ENCODE measurements around the gene KCNQ1. TPM values are rescaled to one million over a fixed set of nuclear protein-coding genes. Genes with fewer than 3 reads are reported as not detected.

The KCNQ1 gene
- total RNA-seq, 5 donors from 2014 or later (not counting 1 experiment from before 2014, with no cell fraction given): 20.9 to 32.9 (median 24.0) TPM

DNA sequence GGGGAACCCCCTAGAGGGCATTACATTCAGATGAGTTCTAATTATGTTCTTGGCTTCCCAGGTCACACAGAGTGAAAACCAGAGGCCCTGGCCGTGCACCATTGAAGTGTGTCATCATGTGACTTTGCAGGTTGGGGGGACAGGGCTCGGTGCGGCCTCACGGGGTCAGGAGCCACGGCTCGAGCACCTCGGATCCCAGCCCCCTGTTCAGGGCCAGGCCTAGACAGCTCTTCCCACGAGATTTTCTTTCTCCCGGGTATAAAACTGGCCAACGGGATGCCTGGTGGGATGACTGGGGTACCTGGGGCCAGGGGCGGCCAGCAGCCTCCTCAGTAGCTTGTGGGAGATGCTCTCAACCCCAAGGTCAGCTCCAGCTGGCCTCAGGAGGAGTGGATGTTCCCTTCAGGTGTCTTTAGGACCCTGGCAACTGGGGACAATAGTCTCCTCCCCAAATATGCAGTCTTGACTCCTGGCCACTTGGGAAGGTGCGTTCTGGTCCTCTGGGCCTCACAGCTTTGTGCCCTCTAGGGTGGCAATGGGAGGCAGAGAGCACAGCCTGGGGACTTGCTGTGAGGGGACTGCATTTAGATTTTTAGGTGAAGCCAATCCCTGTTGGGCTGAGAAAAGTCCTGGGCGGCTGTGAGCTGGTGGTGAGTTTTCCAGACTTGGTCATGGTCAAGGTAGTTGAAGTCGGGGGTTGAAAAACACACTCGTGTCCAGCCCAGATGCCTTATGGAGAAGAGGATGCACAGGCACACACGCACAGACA, 95.6 kb downstream of the KCNQ1 start:
- H3K27me3 Mint-ChIP-seq: no peaks in the 10 kb centered on the region
- Histone ChIP-seq H3K36me3 (ENCODE audit: control insufficient read depth in 2 of 2, extremely low read depth in 1 of 2, insufficient read depth in 1 of 2, low read length in 1 of 2) (no peaks in the 10 kb centered on the region), H3K27me3 (replicated peaks in 1 of 2; ENCODE audit: control insufficient read depth in 2 of 2, extremely low read depth in 1 of 2, insufficient read depth in 2 of 2, low read length in 1 of 2) (peaks cover 0 to 11% of the 10 kb centered on the region in 2 experiments), H3K9me3 (no peaks in the 10 kb centered on the region), H3K27ac (ENCODE audit: low read length) (no peak overlapping the region), H3K4me3 (ENCODE audit: control insufficient read depth in 1 of 2, extremely low read depth in 1 of 2, low read length in 1 of 2) (no peak overlapping the region), H3K4me1 (ENCODE audit: control insufficient read depth in 1 of 2, extremely low read depth in 1 of 2, insufficient read depth in 2 of 2, low read length in 2 of 2) (no peaks in the 10 kb centered on the region)
- no peaks in the 10 kb centered on the region for H3K9me3 Mint-ChIP-seq
- H3K27ac Mint-ChIP-seq: no peak overlapping the region
- ChIA-PET POLR2A (no interaction called here), CTCF (no interaction called here)
- 91% methylated on average over 14 of the region's 16 CpGs for WGBS (ENCODE audit: insufficient coverage)
- DNase-seq: no peak
- ATAC-seq (replicated peaks in 1 of 4): no peak
- H3K4me3 Mint-ChIP-seq: no peak overlapping the region
- peaks cover 10 to 23% (median 14%) of the 10 kb centered on the region in 3 donors for H3K4me1 Mint-ChIP-seq
- no peaks in the 10 kb centered on the region for H3K36me3 Mint-ChIP-seq

DNA sequence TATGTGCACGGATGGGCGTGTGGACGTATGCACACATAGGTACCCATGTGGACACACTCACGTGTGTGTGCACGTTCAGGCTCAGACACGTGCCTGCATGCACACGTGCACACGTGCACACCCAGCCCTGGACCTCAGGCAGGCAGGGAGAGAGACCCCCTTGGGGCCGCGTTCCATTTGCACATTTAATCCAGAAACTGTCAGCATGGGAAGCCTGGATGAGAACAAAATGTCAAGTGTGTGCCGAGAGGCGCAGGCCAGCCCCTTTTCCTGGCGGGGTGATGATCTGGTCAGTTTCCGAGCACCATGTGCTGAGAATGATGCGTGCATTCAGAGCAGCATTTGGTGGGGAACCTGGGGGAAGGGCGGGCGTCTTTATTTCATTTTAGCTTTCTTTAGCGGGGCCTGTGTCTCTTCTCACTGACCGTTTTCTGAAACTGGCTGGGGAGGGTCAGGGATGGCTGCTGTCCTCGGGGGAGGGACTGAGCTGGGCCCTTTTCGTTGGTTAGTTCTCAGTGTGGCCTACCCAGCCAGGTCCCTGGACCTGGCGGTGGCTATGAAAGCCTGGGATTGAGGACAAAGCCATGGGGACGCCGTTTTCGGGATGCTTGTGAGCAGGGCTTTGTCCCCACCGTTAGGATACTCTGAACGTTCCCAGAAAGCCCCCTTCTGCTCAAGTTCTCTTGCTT, 96.3 kb downstream of the KCNQ1 start:
- H3K27ac Mint-ChIP-seq: no peak overlapping the region
- H3K9me3 ChIP-seq: no peaks in the 10 kb centered on the region
- peaks cover 0 to 5% of the 10 kb centered on the region in 2 experiments for H3K27me3 ChIP-seq (replicated peaks in 1 of 2; ENCODE audit: control insufficient read depth in 2 of 2, extremely low read depth in 1 of 2, insufficient read depth in 2 of 2, low read length in 1 of 2)
- ATAC-seq (replicated peaks in 1 of 4) (no peak), DNase-seq (no peak)
- H3K27me3 Mint-ChIP-seq: no peaks in the 10 kb centered on the region
- peaks cover 10 to 23% (median 15%) of the 10 kb centered on the region in 3 donors for H3K4me1 Mint-ChIP-seq
- no peaks in the 10 kb centered on the region for H3K4me1 ChIP-seq (ENCODE audit: control insufficient read depth in 1 of 2, extremely low read depth in 1 of 2, insufficient read depth in 2 of 2, low read length in 2 of 2)
- no peaks in the 10 kb centered on the region for H3K36me3 Mint-ChIP-seq
- WGBS (ENCODE audit: insufficient coverage): 90% methylated on average over 22 of the region's 27 CpGs
- H3K27ac ChIP-seq (ENCODE audit: low read length): no peak overlapping the region
- H3K4me3 ChIP-seq (ENCODE audit: control insufficient read depth in 1 of 2, extremely low read depth in 1 of 2, low read length in 1 of 2): no peak overlapping the region
- CTCF ChIA-PET: no interaction called here
- no peak overlapping the region for H3K4me3 Mint-ChIP-seq
- H3K9me3 Mint-ChIP-seq: no peaks in the 10 kb centered on the region
- no peaks in the 10 kb centered on the region for H3K36me3 ChIP-seq (ENCODE audit: control insufficient read depth in 2 of 2, extremely low read depth in 1 of 2, insufficient read depth in 1 of 2, low read length in 1 of 2)
- POLR2A ChIA-PET: no interaction called here

DNA sequence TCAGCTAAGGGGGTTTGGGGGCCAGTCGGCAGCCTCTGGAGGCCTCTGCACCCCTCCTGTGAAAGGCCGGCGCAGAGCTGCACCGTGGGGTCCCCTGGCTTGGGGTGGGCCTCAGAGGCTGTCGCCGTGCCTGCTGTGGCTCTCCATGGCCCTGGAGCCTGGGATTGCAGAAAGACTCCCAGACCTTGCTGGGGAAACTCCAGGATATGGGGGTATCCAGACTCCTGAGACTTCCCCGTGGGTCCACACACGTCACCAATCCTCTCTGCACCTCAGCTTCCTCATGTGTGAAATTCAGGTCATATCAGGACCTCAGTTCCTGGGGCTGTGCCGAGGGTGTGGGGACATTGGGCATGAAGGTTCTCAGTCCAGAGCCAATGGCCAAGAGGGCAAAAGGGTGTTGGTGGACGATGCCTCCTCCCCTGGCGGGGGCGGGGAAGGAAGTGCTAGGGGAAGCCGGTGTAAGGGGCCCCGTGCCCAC, 97.1 kb downstream of the KCNQ1 start:
- ATAC-seq (replicated peaks in 1 of 4) (no peak), DNase-seq (no peak)
- no peak overlapping the region for H3K27ac ChIP-seq (ENCODE audit: low read length)
- H3K4me3 Mint-ChIP-seq: no peak overlapping the region
- no peaks in the 10 kb centered on the region for H3K27me3 Mint-ChIP-seq
- ChIA-PET POLR2A (no interaction called here), CTCF (no interaction called here)
- H3K9me3 ChIP-seq: no peaks in the 10 kb centered on the region
- H3K4me1 Mint-ChIP-seq: peaks cover 10 to 23% (median 17%) of the 10 kb centered on the region in 3 donors
- H3K27ac Mint-ChIP-seq: no peak overlapping the region
- WGBS (ENCODE audit: insufficient coverage): 53% methylated on average over 2 of the region's 14 CpGs
- no peaks in the 10 kb centered on the region for H3K36me3 ChIP-seq (ENCODE audit: control insufficient read depth in 2 of 2, extremely low read depth in 1 of 2, insufficient read depth in 1 of 2, low read length in 1 of 2)
- no peak overlapping the region for H3K4me3 ChIP-seq (ENCODE audit: control insufficient read depth in 1 of 2, extremely low read depth in 1 of 2, low read length in 1 of 2)
- H3K27me3 ChIP-seq (replicated peaks in 1 of 2; ENCODE audit: control insufficient read depth in 2 of 2, extremely low read depth in 1 of 2, insufficient read depth in 2 of 2, low read length in 1 of 2): peaks cover 0 to 4% of the 10 kb centered on the region in 2 experiments
- H3K36me3 Mint-ChIP-seq: no peaks in the 10 kb centered on the region
- no peaks in the 10 kb centered on the region for H3K9me3 Mint-ChIP-seq
- no peaks in the 10 kb centered on the region for H3K4me1 ChIP-seq (ENCODE audit: control insufficient read depth in 1 of 2, extremely low read depth in 1 of 2, insufficient read depth in 2 of 2, low read length in 2 of 2)

DNA sequence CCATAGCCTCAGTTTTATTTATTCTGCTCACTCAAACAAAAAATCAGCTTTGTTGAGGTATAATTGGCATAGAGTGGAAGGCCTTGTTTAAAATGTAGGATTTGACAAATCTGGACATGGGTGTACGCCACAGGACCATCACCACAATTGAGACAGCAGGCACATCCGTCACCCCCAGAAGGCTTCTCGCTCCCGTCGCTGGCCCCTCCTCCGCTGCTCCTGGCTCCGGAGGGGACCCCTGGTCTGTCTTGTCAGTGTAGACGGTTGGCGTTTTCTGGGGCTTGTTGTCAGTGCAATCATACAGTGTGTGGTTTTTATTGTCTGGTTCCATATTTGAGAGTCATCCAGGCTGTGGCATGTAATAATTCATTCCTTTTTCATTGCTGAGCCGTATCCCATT, 97.6 kb downstream of the KCNQ1 start:
- CTCF ChIA-PET: no interaction called here
- 94% methylated on average over 7 of the region's 10 CpGs for WGBS (ENCODE audit: insufficient coverage)

DNA sequence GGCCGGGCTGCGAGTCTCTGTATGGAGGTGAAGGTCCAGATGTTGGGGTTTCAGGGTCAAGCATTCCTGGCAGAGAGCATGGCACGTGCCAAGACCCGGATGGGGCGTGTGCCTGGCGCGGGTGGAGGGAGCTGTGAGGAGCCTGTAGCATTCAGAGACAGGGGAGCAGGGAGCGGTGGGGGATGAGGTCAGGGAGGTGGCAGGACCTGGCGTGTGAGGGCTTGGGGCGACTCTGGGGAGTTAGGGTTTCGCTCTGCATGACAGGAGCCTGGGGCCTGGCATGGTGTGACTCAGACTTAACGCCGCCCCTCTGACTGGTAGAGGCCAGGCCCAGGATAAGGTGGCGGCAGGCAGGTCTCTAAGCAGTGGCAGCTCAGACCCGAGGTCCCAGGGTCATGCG, 103.0 kb downstream of the KCNQ1 start:
- H3K4me1 ChIP-seq (ENCODE audit: control insufficient read depth in 1 of 2, extremely low read depth in 1 of 2, insufficient read depth in 2 of 2, low read length in 2 of 2): no peaks in the 10 kb centered on the region
- DNase-seq (no peak), ATAC-seq (replicated peaks in 1 of 4) (no peak)
- H3K27ac Mint-ChIP-seq: no peak overlapping the region
- H3K9me3 Mint-ChIP-seq: no peaks in the 10 kb centered on the region
- H3K4me1 Mint-ChIP-seq: peaks cover 21 to 30% (median 22%) of the 10 kb centered on the region in 3 donors
- no peaks in the 10 kb centered on the region for H3K27me3 Mint-ChIP-seq
- WGBS (ENCODE audit: insufficient coverage): 92% methylated on average over 14 of the region's 16 CpGs
- H3K4me3 ChIP-seq (ENCODE audit: control insufficient read depth in 1 of 2, extremely low read depth in 1 of 2, low read length in 1 of 2): no peak overlapping the region
- no peak overlapping the region for H3K27ac ChIP-seq (ENCODE audit: low read length)
- H3K36me3 ChIP-seq (ENCODE audit: control insufficient read depth in 2 of 2, extremely low read depth in 1 of 2, insufficient read depth in 1 of 2, low read length in 1 of 2): no peaks in the 10 kb centered on the region
- POLR2A ChIA-PET: no interaction called here
- peaks cover 0 to 6% of the 10 kb centered on the region in 2 experiments for H3K27me3 ChIP-seq (replicated peaks in 1 of 2; ENCODE audit: control insufficient read depth in 2 of 2, extremely low read depth in 1 of 2, insufficient read depth in 2 of 2, low read length in 1 of 2)
- no peaks in the 10 kb centered on the region for H3K9me3 ChIP-seq
- peaks cover 8% of the 10 kb centered on the region for H3K36me3 Mint-ChIP-seq
- CTCF ChIA-PET: interaction anchor here in 1 of 2 donors (1.1 kb wide), 1 partner anchor 340 kb away, joined by 3 read pairs; no protein-coding TSS in a partner anchor
- H3K4me3 Mint-ChIP-seq: no peak overlapping the region

More for the DNA sequence above, 97.6 kb downstream of the KCNQ1 start:
- POLR2A ChIA-PET: no interaction called here
- Histone ChIP-seq H3K36me3 (ENCODE audit: control insufficient read depth in 2 of 2, extremely low read depth in 1 of 2, insufficient read depth in 1 of 2, low read length in 1 of 2) (no peaks in the 10 kb centered on the region), H3K9me3 (no peaks in the 10 kb centered on the region), H3K4me3 (ENCODE audit: control insufficient read depth in 1 of 2, extremely low read depth in 1 of 2, low read length in 1 of 2) (no peak overlapping the region), H3K4me1 (ENCODE audit: control insufficient read depth in 1 of 2, extremely low read depth in 1 of 2, insufficient read depth in 2 of 2, low read length in 2 of 2) (no peaks in the 10 kb centered on the region), H3K27ac (ENCODE audit: low read length) (no peak overlapping the region), H3K27me3 (replicated peaks in 1 of 2; ENCODE audit: control insufficient read depth in 2 of 2, extremely low read depth in 1 of 2, insufficient read depth in 2 of 2, low read length in 1 of 2) (peaks cover 0 to 4% of the 10 kb centered on the region in 2 experiments)
- no peaks in the 10 kb centered on the region for H3K27me3 Mint-ChIP-seq
- H3K9me3 Mint-ChIP-seq: no peaks in the 10 kb centered on the region
- no peak overlapping the region for H3K4me3 Mint-ChIP-seq
- H3K36me3 Mint-ChIP-seq: no peaks in the 10 kb centered on the region
- H3K4me1 Mint-ChIP-seq: peaks cover 10 to 23% (median 17%) of the 10 kb centered on the region in 3 donors
- DNase-seq: no peak
- H3K27ac Mint-ChIP-seq: no peak overlapping the region
- ATAC-seq (replicated peaks in 1 of 4): no peak

DNA sequence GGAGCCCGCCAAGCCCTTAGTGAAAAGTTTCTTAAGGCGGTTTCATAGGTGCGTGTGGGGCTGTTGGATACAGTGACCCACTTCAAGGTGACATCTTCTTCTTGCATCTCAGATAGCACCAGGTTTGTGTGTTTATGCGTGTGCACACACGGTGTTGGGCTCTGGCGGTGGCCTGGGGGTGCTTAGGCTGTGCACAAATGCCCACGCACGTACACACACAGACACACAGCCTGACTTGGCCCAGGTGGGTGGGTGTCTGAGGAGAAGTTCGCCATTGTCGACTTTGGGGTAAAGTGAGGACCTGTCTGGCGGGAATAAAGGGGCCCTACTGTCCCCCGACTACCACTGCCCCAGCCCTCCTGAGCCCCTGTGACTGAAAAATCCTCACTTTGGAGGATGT, 103.8 kb downstream of the KCNQ1 start:
- CTCF ChIA-PET: no interaction called here
- Histone ChIP-seq H3K36me3 (ENCODE audit: control insufficient read depth in 2 of 2, extremely low read depth in 1 of 2, insufficient read depth in 1 of 2, low read length in 1 of 2) (no peaks in the 10 kb centered on the region), H3K27me3 (replicated peaks in 1 of 2; ENCODE audit: control insufficient read depth in 2 of 2, extremely low read depth in 1 of 2, insufficient read depth in 2 of 2, low read length in 1 of 2) (peaks cover 0 to 6% of the 10 kb centered on the region in 2 experiments), H3K4me3 (ENCODE audit: control insufficient read depth in 1 of 2, extremely low read depth in 1 of 2, low read length in 1 of 2) (no peak overlapping the region), H3K4me1 (ENCODE audit: control insufficient read depth in 1 of 2, extremely low read depth in 1 of 2, insufficient read depth in 2 of 2, low read length in 2 of 2) (no peaks in the 10 kb centered on the region), H3K27ac (ENCODE audit: low read length) (no peak overlapping the region), H3K9me3 (no peaks in the 10 kb centered on the region)
- Mint-ChIP-seq H3K4me1 (peaks cover 18 to 35% (median 19%) of the 10 kb centered on the region in 3 donors), H3K36me3 (peaks cover 8% of the 10 kb centered on the region), H3K9me3 (no peaks in the 10 kb centered on the region), H3K27me3 (no peaks in the 10 kb centered on the region), H3K27ac (no peak overlapping the region), H3K4me3 (no peak overlapping the region)
- 92% methylated on average over 7 of the region's 12 CpGs for WGBS (ENCODE audit: insufficient coverage)
- POLR2A ChIA-PET: no interaction called here
- no peak for ATAC-seq (replicated peaks in 1 of 4)
- no peak for DNase-seq

Data from T-cell (primary cell).